Vagina (tissue), 2 donors: Measurements from ENCODE around the gene SLC6A4. TPM values are rescaled to one million over a fixed set of nuclear protein-coding genes. Genes with fewer than 3 reads are reported as not detected.

Experiments used
- DNase-seq, 2 donors: peaks; one replicate each; pipeline ENCODE4 v3.0.0-alpha.2; 2017; ENCODE audit errors: extremely low spot score in 2 of 2
- H3K27ac ChIP-seq: fragments of 200-600 bp; sonication (generic); one replicate; pipeline ENCODE4 v1.5.1; 2019
- H3K27me3 ChIP-seq: fragments of 200-600 bp; sonication (generic); one replicate; pipeline ENCODE4 v1.5.1; 2019
- H3K36me3 ChIP-seq, 2 donors: fragments of 200-600 bp; sonication (generic); one replicate each; pipeline ENCODE4 v1.5.1; 2017 to 2019
- H3K4me1 ChIP-seq: fragments of 200-600 bp; sonication (generic); one replicate; pipeline ENCODE4 v1.5.1; 2019
- H3K4me3 ChIP-seq, 2 donors: fragments of 200-600 bp; sonication (generic); 1 replicate in 1 of 2; 2 replicates in 1 of 2; pipeline ENCODE4 v1.5.1; 2016 to 2019
- H3K9me3 ChIP-seq: fragments of 200-600 bp; sonication (generic); one replicate; pipeline ENCODE4 v1.5.1; 2019
- CTCF ChIP-seq, 3 experiments: fragments of 450-650 bp in 2 of 3; fragments of 200-600 bp in 1 of 3; sonication (generic) in 1 of 3; IDR thresholded peaks; one replicate each; pipeline ENCODE4 v1.5.1; 2017 to 2019; ENCODE audit warnings: antibody characterized with exemption in 3 of 3, mild to moderate bottlenecking in 2 of 3, moderate library complexity in 2 of 3
- POLR2A ChIP-seq, 2 donors: fragments of 450-650 bp; IDR thresholded peaks; one replicate each; pipeline ENCODE4 v1.6.1; 2017; ENCODE audit warnings: antibody characterized with exemption in 2 of 2, mild to moderate bottlenecking in 2 of 2, moderate library complexity in 2 of 2
- POLR2AphosphoS5 ChIP-seq, 2 donors: sonication (generic); formaldehyde crosslinking; IDR thresholded peaks; one replicate each; pipeline ENCODE4 v1.9.0; 2017; ENCODE audit warnings: antibody characterized with exemption in 2 of 2, mild to moderate bottlenecking in 2 of 2, low read depth in 1 of 2; ENCODE audit not compliant: insufficient read depth in 1 of 2
- intact Hi-C: fragments of 100-400 bp; cut with DNase I; formaldehyde crosslinking; loops from one replicate; pipeline ENCODE4 v1.15.1; 2023
- total RNA-seq: library from RNA; depleted of rRNA; stranded (reverse); fragments of >200 nt; gene quantifications from one replicate; pipeline ENCODE4 v1.2.3, GENCODE V29; 2016

The SLC6A4 gene
- total RNA-seq, 1 donor from 2014 or later = 0.98 TPM

GRCh38 chr17:30165960-30166359 is 69.5 kb downstream of the SLC6A4 start:
- no peak overlapping the region for H3K27ac ChIP-seq
- DNase-seq = no peak
- intact Hi-C loops = no loop called here

GRCh38 chr17:30165147-30165546 is 70.3 kb downstream of the SLC6A4 start:
- Histone ChIP-seq H3K4me3 (no peak overlapping the region), H3K27ac (no peak overlapping the region), H3K27me3 (no peaks in the 10 kb centered on the region), H3K36me3 (no peaks in the 10 kb centered on the region), H3K9me3 (no peaks in the 10 kb centered on the region), H3K4me1 (no peaks in the 10 kb centered on the region)
- DNase-seq = no peak
- intact Hi-C loops = no loop called here
- TF ChIP-seq POLR2A (IDR thresholded peaks at IDR 0.05) (no peak), POLR2AphosphoS5 (IDR thresholded peaks at IDR 0.05; ENCODE audit: insufficient read depth in 1 of 2, low read depth in 1 of 2) (no peak), CTCF (IDR thresholded peaks at IDR 0.05) (no peak)

More at GRCh38 chr17:30165960-30166359, 69.5 kb downstream of the SLC6A4 start:
- H3K36me3 ChIP-seq = no peaks in the 10 kb centered on the region
- TF ChIP-seq POLR2A (IDR thresholded peaks at IDR 0.05) = no peak
- no peak for TF ChIP-seq CTCF (IDR thresholded peaks at IDR 0.05)
- no peak for TF ChIP-seq POLR2AphosphoS5 (IDR thresholded peaks at IDR 0.05; ENCODE audit: insufficient read depth in 1 of 2, low read depth in 1 of 2)
- no peak overlapping the region for H3K4me3 ChIP-seq
- H3K9me3 ChIP-seq = no peaks in the 10 kb centered on the region
- H3K27me3 ChIP-seq = no peaks in the 10 kb centered on the region
- H3K4me1 ChIP-seq = no peaks in the 10 kb centered on the region

- TF ChIP-seq POLR2AphosphoS5 (IDR thresholded peaks at IDR 0.05; ENCODE audit: insufficient read depth in 1 of 2, low read depth in 1 of 2) (no peak), CTCF (IDR thresholded peaks at IDR 0.05) (no peak), POLR2A (IDR thresholded peaks at IDR 0.05) (no peak)
- Histone ChIP-seq H3K27me3 (no peaks in the 10 kb centered on the region), H3K4me1 (no peaks in the 10 kb centered on the region), H3K36me3 (no peaks in the 10 kb centered on the region), H3K4me3 (no peak overlapping the region), H3K9me3 (no peaks in the 10 kb centered on the region), H3K27ac (no peak overlapping the region)
- intact Hi-C loops = no loop called here
- DNase-seq = no peak
These were observed 71.0 kb downstream of the SLC6A4 start for GRCh38 chr17:30164531-30164930.

GRCh38 chr17:30161601-30162000 is 73.9 kb downstream of the SLC6A4 start:
- TF ChIP-seq CTCF (IDR thresholded peaks at IDR 0.05) (no peak), POLR2AphosphoS5 (IDR thresholded peaks at IDR 0.05; ENCODE audit: insufficient read depth in 1 of 2, low read depth in 1 of 2) (no peak), POLR2A (IDR thresholded peaks at IDR 0.05) (no peak)
- H3K9me3 ChIP-seq = no peaks in the 10 kb centered on the region
- H3K4me3 ChIP-seq = no peak overlapping the region
- no peak overlapping the region for H3K27ac ChIP-seq
- H3K27me3 ChIP-seq = no peaks in the 10 kb centered on the region
- H3K4me1 ChIP-seq = no peaks in the 10 kb centered on the region
- no peak for DNase-seq
- no peaks in the 10 kb centered on the region for H3K36me3 ChIP-seq
- intact Hi-C loops = no loop called here

- Histone ChIP-seq H3K36me3 (no peaks in the 10 kb centered on the region), H3K4me3 (no peak overlapping the region), H3K27ac (no peak overlapping the region), H3K9me3 (no peaks in the 10 kb centered on the region), H3K27me3 (no peaks in the 10 kb centered on the region), H3K4me1 (no peaks in the 10 kb centered on the region)
- intact Hi-C loops = no loop called here
- no peak for DNase-seq
- TF ChIP-seq CTCF (IDR thresholded peaks at IDR 0.05) (no peak), POLR2AphosphoS5 (IDR thresholded peaks at IDR 0.05; ENCODE audit: insufficient read depth in 1 of 2, low read depth in 1 of 2) (no peak), POLR2A (IDR thresholded peaks at IDR 0.05) (no peak)
These were observed 74.9 kb downstream of the SLC6A4 start for GRCh38 chr17:30160419-30161172.
